ENCODE results near the gene BACH2.

DNA sequence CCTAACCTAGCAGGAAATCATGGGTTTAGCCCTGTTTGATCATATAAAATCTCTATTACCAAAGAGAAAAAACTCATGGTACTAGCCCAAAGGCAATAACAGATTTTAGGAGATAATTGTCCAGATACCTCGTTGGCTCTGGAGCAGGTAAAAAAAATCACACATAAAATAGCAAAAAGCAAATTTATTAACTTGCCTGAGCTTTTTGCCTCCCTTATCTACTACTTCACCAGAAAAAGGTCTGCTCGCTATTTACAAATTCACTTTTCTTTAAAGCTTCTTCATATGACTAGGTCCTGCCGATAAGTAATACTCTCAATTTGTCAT is 320.0 kb downstream of the BACH2 start:
- TF ChIP-seq EZH2phosphoT487 (IDR thresholded peaks at IDR 0.05) (no peak), EZH2 (IDR thresholded peaks at IDR 0.05) (no peak)

Data from neural progenitor cell (in vitro differentiated cells).